Right atrium auricular region (tissue), 2 donors: ENCODE measurements around the gene WFDC2. TPM values are rescaled to one million over a fixed set of nuclear protein-coding genes. Genes with fewer than 3 reads are reported as not detected.
A peak's percentile ranks its signal among the peaks of the same experiment; 100 is the strongest.

ENCODE experiments used
- DNase-seq: peaks from one replicate; pipeline ENCODE4 v3.0.0-alpha.2; 2019; ENCODE audit warnings: low spot score
- H3K27ac ChIP-seq, 2 donors: fragments of 200-600 bp; sonication (generic); 1 replicate in 1 of 2; 2 replicates in 1 of 2; pipeline ENCODE4 v1.5.1; 2016 to 2019
- H3K27me3 ChIP-seq, 2 donors: fragments of 200-600 bp; sonication (generic); one replicate each; pipeline versions ENCODE4 v1.5.1 to v1.6.0; 2017 to 2019
- H3K36me3 ChIP-seq: fragments of 200-600 bp; sonication (generic); one replicate; pipeline ENCODE4 v1.5.1; 2016
- H3K4me1 ChIP-seq, 2 donors: fragments of 200-600 bp; sonication (generic); one replicate each; pipeline versions ENCODE4 v1.5.1 to v1.6.0; 2017 to 2019
- H3K4me3 ChIP-seq, 2 donors: fragments of 200-600 bp; sonication (generic); 1 replicate in 1 of 2; 2 replicates in 1 of 2; pipeline ENCODE4 v1.5.1; 2017 to 2019; ENCODE audit warnings: mild to moderate bottlenecking in 1 of 2, moderate library complexity in 1 of 2
- H3K9me3 ChIP-seq, 2 donors: fragments of 200-600 bp; sonication (generic); one replicate each; pipeline ENCODE4 v1.5.1; 2019
- CTCF ChIP-seq, 2 donors: fragments of 200-600 bp; sonication (generic); IDR thresholded peaks; one replicate each; pipeline ENCODE4 v1.5.1; 2019; ENCODE audit warnings: antibody characterized with exemption in 2 of 2
- total RNA-seq, 2 donors: library from RNA; depleted of rRNA; stranded (reverse); fragments of >200 nt; gene quantifications; one replicate each; pipeline ENCODE4 v1.1.0, GENCODE V29; 2016

WFDC2 gene
- total RNA-seq: 10 to 100 TPM in 1 of 2 donors, not detected in 1; 12.4 TPM

- H3K27ac ChIP-seq: peak within 1 kb of the TSS in 1 of 2 donors; percentile 3
- no peak for DNase-seq
- no peaks in the 10 kb centered on the region for H3K36me3 ChIP-seq
- H3K4me1 ChIP-seq: peaks cover 0 to 20% of the 10 kb centered on the region in 2 donors
- no peaks in the 10 kb centered on the region for H3K9me3 ChIP-seq
- H3K27me3 ChIP-seq: no peaks in the 10 kb centered on the region
- no peak for TF ChIP-seq CTCF (IDR thresholded peaks at IDR 0.05)
- H3K4me3 ChIP-seq: peak within 1 kb of the TSS; percentile 27 to 52
These were observed at the start of gene WFDC2 for GRCh38 chr20:45469336-45470261. Gene WFDC2 (plus strand): TSS chr20:45469753. CDS start chr20:45469782, 29 bp downstream.

- no peak overlapping the region for H3K4me3 ChIP-seq
- H3K27ac ChIP-seq: peak overlapping the region; percentile 89
- H3K27me3 ChIP-seq: no peaks in the 10 kb centered on the region
- peaks cover 50% of the 10 kb centered on the region for H3K36me3 ChIP-seq
- no peaks in the 10 kb centered on the region for H3K9me3 ChIP-seq
- H3K4me1 ChIP-seq: peaks cover 5 to 41% of the 10 kb centered on the region in 2 donors
- DNase-seq: no peak
- no peak for TF ChIP-seq CTCF (IDR thresholded peaks at IDR 0.05)
These were observed 49.4 kb upstream of the WFDC2 start for GRCh38 chr20:45420125-45420524.

- Histone ChIP-seq H3K36me3 (peaks cover 60% of the 10 kb centered on the region), H3K27ac (no peak overlapping the region), H3K4me1 (peaks cover 5 to 22% of the 10 kb centered on the region in 2 donors), H3K27me3 (no peaks in the 10 kb centered on the region), H3K9me3 (no peaks in the 10 kb centered on the region), H3K4me3 (no peak overlapping the region)
- DNase-seq: no peak
- no peak for TF ChIP-seq CTCF (IDR thresholded peaks at IDR 0.05)
These were observed 45.9 kb upstream of the WFDC2 start for GRCh38 chr20:45423700-45424099.

GRCh38 chr20:45425561-45425960 is 44.0 kb upstream of the WFDC2 start:
- Histone ChIP-seq H3K4me1 (peaks cover 0 to 4% of the 10 kb centered on the region in 2 donors), H3K27ac (no peak overlapping the region), H3K9me3 (no peaks in the 10 kb centered on the region), H3K36me3 (peaks cover 53% of the 10 kb centered on the region), H3K27me3 (no peaks in the 10 kb centered on the region), H3K4me3 (no peak overlapping the region)
- TF ChIP-seq CTCF (IDR thresholded peaks at IDR 0.05): no peak
- DNase-seq: no peak

- H3K36me3 ChIP-seq: peaks cover 44% of the 10 kb centered on the region
- H3K27ac ChIP-seq: peak overlapping the region in 1 of 2 donors; percentile 10
These were observed 43.1 kb upstream of the WFDC2 start for GRCh38 chr20:45426320-45427016.

More at GRCh38 chr20:45426320-45427016, 43.1 kb upstream of the WFDC2 start:
- DNase-seq: no peak
- Histone ChIP-seq H3K9me3 (no peaks in the 10 kb centered on the region), H3K4me3 (no peak overlapping the region), H3K27me3 (no peaks in the 10 kb centered on the region), H3K4me1 (peaks cover 0 to 4% of the 10 kb centered on the region in 2 donors)
- TF ChIP-seq CTCF (IDR thresholded peaks at IDR 0.05): no peak
